IPS-20b (cell line): ENCODE data around the gene IL17REL.

Experiments
- H3K27ac ChIP-seq: one replicate; pipeline ENCODE4 v1.5.1; 2013; ENCODE audit warnings: low read length
- H3K27me3 ChIP-seq: 2 replicates; pipeline ENCODE4 v1.6.1; 2013; ENCODE audit warnings: mild to moderate bottlenecking, low read length, inconsistent platforms; ENCODE audit not compliant: insufficient read depth
- H3K36me3 ChIP-seq: 2 replicates; pipeline ENCODE4 v1.6.1; 2013; ENCODE audit warnings: low read depth, mild to moderate bottlenecking, inconsistent platforms, low read length, moderate library complexity; ENCODE audit not compliant: insufficient read depth
- H3K4me1 ChIP-seq: 2 replicates; pipeline ENCODE4 v1.6.1; 2013; ENCODE audit warnings: mild to moderate bottlenecking, control low read depth, inconsistent platforms, low read length, moderate library complexity; ENCODE audit not compliant: insufficient read depth
- H3K4me3 ChIP-seq: 2 replicates; pipeline ENCODE4 v1.5.1; 2013; ENCODE audit warnings: mild to moderate bottlenecking, low read length, inconsistent platforms
- H3K9ac ChIP-seq: 2 replicates; pipeline ENCODE4 v1.6.1; 2013; ENCODE audit warnings: low read depth, mild to moderate bottlenecking, inconsistent platforms, low read length, moderate library complexity
- H3K9me3 ChIP-seq: 2 replicates; pipeline ENCODE4 v1.6.1; 2013; ENCODE audit warnings: mild to moderate bottlenecking, low read depth, low read length, inconsistent platforms; ENCODE audit not compliant: insufficient read depth

IL17REL gene

GRCh38 chr22:49958366-49958921, 54.1 kb downstream of the IL17REL start:
- H3K4me3 ChIP-seq = no peak overlapping the region
- peaks cover 11% of the 10 kb centered on the region; the same call in 1 of the 2 replicates for H3K36me3 ChIP-seq
- H3K9me3 ChIP-seq = no peaks in the 10 kb centered on the region
- H3K27ac ChIP-seq = no peak overlapping the region
- H3K4me1 ChIP-seq = no peaks in the 10 kb centered on the region; the same call in 1 of the 2 replicates
- peaks cover 17% of the 10 kb centered on the region; the same call in 1 of the 2 replicates for H3K27me3 ChIP-seq
- H3K9ac ChIP-seq = no peak overlapping the region

DNA sequence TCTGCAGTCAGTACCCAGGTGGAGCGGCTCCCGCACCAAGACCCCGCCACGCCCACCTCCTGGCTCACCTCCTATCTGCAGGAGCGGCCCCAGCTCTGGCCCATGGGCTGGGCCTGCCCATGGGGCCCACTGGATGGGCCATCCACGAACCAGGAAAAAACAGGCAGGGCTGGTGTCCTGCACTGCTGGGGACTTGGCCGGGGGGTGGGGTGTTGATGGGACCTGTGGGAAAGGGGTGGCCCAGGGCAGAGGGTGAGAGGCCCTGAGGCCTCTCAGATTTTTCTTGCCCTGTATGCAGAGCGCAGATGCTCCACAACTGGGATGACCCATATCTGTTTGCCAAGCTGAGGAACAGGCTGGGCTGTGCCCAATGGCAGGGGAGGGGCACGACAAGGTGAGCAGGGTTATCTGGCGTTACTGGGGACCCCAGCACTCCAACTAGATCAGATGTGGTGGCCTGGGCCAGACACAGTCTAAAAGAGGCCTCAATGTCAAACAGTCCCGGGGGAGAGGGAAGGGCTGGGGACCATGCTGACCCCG, 54.7 kb downstream of the IL17REL start:
- peaks cover 17% of the 10 kb centered on the region; the same call in 1 of the 2 replicates for H3K27me3 ChIP-seq
- peaks cover 5% of the 10 kb centered on the region; the same call in 1 of the 2 replicates for H3K36me3 ChIP-seq
- no peak overlapping the region for H3K9ac ChIP-seq
- H3K27ac ChIP-seq = no peak overlapping the region
- H3K9me3 ChIP-seq = no peaks in the 10 kb centered on the region
- H3K4me1 ChIP-seq = no peaks in the 10 kb centered on the region; the same call in 1 of the 2 replicates
- H3K4me3 ChIP-seq = no peak overlapping the region

GRCh38 chr22:49956914-49957825, 55.4 kb downstream of the IL17REL start:
- no peaks in the 10 kb centered on the region for H3K4me1 ChIP-seq
- no peak overlapping the region for H3K9ac ChIP-seq
- H3K27ac ChIP-seq = no peak overlapping the region
- H3K27me3 ChIP-seq = peaks cover 17% of the 10 kb centered on the region; the same call in 1 of the 2 replicates
- H3K9me3 ChIP-seq = no peaks in the 10 kb centered on the region
- no peak overlapping the region for H3K4me3 ChIP-seq
- no peaks in the 10 kb centered on the region for H3K36me3 ChIP-seq

GRCh38 chr22:49956418-49956770, 56.2 kb downstream of the IL17REL start:
- no peaks in the 10 kb centered on the region for H3K4me1 ChIP-seq
- H3K4me3 ChIP-seq = no peak overlapping the region

DNA sequence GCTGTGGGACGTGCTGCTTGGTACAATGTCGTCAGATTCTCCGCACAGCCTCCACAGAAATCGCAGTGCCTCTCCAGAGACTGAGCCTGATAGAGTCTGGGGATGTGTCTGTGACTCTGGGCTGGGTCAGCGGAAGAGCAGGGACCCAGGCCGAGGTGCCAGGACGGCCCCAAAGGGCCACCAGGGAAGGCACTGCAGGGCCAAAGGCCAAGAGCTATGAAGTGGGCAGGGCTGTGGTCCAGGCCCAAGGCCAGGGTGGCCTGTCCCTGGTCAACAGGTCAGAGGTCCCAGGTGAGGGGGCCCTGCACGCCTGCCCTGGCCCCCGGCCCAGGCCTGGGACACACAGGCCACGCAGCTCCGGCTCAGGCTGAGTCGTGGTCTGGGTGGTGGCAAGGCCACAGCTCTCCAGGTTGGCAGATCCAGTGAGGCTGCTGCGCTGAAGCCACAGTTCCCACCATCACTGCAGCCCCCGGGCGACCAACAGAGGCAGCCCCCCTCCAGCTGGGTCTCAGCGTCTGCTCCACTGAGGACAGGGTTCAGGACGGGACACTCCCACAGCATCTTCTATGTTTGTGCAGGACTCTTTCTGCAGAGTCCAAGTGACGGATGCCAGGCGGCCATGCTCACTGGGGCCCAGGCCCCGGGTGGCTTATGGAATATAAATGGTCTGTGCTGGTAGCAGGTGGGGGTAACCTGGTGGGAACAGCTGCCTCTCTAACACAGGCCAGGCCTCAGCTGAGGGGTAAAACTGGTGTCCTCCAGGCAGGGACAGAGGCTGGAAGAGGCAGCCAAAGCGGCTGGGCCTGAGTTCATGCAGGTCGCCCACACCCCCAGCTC, 56.8 kb downstream of the IL17REL start:
- H3K27me3 ChIP-seq = peaks cover 10% of the 10 kb centered on the region; the same call in 1 of the 2 replicates
- H3K4me1 ChIP-seq = no peaks in the 10 kb centered on the region
- H3K9ac ChIP-seq = no peak overlapping the region
- H3K4me3 ChIP-seq = no peak overlapping the region
- no peaks in the 10 kb centered on the region for H3K9me3 ChIP-seq
- H3K36me3 ChIP-seq = no peaks in the 10 kb centered on the region
- no peak overlapping the region for H3K27ac ChIP-seq

More at GRCh38 chr22:49956418-49956770, 56.2 kb downstream of the IL17REL start:
- H3K27ac ChIP-seq = no peak overlapping the region
- H3K9ac ChIP-seq = no peak overlapping the region
- no peaks in the 10 kb centered on the region for H3K36me3 ChIP-seq
- no peaks in the 10 kb centered on the region for H3K9me3 ChIP-seq
- H3K27me3 ChIP-seq = peaks cover 11% of the 10 kb centered on the region; the same call in 1 of the 2 replicates

GRCh38 chr22:49954991-49955580, 57.5 kb downstream of the IL17REL start:
- Histone ChIP-seq H3K4me1 (no peaks in the 10 kb centered on the region), H3K27me3 (peaks cover 10% of the 10 kb centered on the region; the same call in 1 of the 2 replicates), H3K27ac (no peak overlapping the region), H3K9me3 (no peaks in the 10 kb centered on the region), H3K9ac (no peak overlapping the region), H3K4me3 (no peak overlapping the region), H3K36me3 (no peaks in the 10 kb centered on the region)

GRCh38 chr22:49954354-49954753, 58.2 kb downstream of the IL17REL start:
- Histone ChIP-seq H3K27ac (no peak overlapping the region), H3K27me3 (peaks cover 6% of the 10 kb centered on the region; the same call in 1 of the 2 replicates), H3K4me3 (no peak overlapping the region), H3K36me3 (no peaks in the 10 kb centered on the region), H3K4me1 (no peaks in the 10 kb centered on the region), H3K9ac (no peak overlapping the region), H3K9me3 (no peaks in the 10 kb centered on the region)

DNA sequence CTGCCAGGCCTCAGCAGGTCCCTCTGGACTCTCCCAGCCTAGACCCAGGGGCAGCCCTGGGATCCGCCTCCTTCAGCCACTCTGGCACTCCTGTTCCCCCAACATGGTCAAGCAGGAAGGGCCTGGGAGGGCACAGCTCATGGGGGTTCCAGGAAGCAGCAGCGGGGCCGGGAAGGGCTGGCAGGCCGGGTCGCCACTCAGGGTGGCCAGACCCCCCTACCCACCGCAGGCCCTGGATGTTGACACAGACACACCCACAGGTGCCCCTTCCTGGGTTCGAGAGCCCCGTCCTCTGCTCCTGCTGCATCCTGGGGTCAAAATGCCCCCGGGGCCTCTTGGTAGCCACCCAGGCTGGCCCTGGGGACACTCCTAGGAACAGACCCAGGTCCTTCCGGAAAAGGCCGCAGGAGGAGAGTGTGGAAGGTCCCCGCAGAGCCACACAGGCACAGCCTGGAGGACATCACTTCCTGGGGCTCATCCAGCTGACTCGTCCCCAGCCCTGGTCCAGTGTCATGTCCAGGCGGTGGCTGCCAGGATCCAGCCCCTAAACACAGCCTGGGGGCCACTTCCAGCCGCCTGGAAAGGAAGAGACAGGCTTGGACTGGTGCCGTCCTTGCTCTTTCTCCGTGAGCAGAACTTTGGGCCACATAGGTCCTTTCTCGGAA, 58.8 kb downstream of the IL17REL start:
- H3K27me3 ChIP-seq = 0 out of 2 replicates have a peak, but pooled peaks cover under 1% of the 10 kb centered on the region
- H3K9ac ChIP-seq = no peak overlapping the region
- H3K4me1 ChIP-seq = no peaks in the 10 kb centered on the region
- no peak overlapping the region for H3K27ac ChIP-seq
- H3K4me3 ChIP-seq = no peak overlapping the region
- H3K9me3 ChIP-seq = no peaks in the 10 kb centered on the region
- H3K36me3 ChIP-seq = no peaks in the 10 kb centered on the region

DNA sequence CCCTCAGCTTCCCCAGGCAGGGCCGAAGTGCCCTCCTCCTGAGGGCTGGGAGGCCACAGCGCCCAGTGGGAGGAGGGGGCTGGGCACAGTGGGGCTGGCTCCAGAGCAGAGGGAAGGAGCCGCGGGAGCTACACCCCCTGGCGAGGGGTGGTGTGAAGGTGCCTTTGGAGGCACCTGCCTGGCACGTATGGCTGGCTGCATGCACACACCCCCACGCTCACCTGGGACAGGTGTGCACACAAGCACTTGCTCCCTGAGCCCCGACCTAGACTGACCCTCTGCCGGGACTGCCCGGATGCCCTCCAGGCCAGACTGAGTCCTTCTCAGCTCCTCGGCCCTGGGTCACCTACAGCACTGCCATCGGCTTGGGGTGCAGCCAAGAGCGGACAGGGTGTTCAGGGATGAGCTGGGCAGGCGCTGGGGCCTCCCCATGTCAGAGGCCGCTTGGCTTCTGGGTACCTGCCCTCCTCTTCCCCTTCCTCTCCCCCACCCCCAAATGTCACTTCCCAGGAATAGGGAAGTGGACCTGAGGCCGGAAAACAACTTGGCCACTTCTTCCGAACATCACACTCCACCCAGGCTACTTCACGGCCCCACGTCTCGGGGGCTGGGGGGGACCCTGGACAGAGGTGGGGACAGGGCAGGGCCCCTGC, 59.4 kb downstream of the IL17REL start:
- Histone ChIP-seq H3K36me3 (no peaks in the 10 kb centered on the region), H3K4me3 (no peak overlapping the region), H3K9me3 (no peaks in the 10 kb centered on the region), H3K9ac (no peak overlapping the region), H3K27ac (no peak overlapping the region), H3K4me1 (no peaks in the 10 kb centered on the region), H3K27me3 (no peaks in the 10 kb centered on the region)
